NCI-H2081 (cell line): ENCODE data around the gene PLD3.

Source experiments
- DNase-seq, 2 experiments: peaks; one replicate each; lab custom pipeline; 2025; lab: John Stamatoyannopoulos, UW

PLD3 gene

DNA sequence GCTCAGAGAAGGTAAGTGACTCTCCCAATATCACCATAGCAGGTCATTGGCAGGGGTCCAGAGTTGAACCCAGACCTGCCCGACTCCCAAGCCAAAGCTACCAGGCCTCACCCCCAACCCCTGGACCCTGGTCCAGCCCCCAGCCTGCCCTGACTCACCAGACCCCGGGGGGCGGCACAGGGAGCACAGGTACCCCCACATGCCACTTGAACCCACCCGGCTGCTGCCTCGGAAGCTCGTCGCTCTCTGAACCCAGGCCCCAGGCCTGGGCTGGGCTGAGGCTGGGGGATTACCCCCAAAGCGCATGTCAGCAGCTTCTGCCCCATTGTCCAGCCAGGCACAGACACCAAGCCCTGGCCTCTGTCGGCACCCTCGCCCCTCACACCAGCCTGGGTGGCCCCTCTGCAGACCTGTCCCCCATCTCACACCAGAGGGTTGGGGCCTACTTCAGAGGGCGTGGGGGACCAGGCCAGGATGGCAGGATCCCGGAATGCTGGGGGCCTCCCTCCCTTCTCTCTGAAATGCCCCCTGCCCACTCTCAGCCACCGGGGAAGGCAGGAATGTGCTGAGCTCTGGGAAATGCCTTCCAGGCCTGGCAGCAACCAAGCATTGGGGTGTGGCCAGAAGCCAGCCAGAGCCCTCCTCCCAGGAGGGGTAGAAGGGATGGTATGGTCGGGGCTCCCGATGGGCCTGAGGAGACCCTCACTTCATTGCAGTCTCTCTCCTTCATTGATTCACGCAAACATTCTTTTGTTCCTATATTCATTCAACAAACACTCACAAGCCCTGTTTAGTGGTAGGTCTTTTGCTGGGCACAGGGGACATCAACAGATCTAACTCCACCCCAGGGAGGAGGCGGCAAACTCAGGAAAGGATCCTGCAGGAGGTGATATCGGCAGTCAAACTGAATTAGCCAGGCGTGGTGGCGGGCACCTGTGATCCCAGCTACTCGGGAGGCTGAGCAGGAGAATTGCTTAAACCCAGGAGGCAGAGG is 66.3 kb downstream of the PLD3 start:
- DNase-seq = no peak

DNA sequence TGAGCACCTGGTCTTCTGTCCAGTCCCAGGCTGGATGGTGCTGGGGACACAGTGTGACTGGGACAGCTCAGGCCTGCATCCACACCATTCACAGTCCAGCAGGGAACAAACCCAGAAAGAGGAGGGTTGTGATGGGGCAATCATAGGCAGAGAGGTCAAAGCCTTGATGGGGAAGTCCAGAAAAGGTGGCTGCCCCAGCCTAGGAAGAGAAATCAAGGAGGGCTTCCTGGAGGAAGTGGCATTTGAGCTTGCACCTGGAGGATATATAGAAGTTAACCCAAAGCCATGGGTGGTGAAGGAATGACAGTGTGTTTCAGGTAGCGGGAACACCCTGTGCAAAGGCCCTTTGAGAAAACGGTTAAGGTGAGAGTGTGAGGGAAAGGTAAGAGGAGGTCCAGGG is 67.3 kb downstream of the PLD3 start:
- DNase-seq = no peak

DNA sequence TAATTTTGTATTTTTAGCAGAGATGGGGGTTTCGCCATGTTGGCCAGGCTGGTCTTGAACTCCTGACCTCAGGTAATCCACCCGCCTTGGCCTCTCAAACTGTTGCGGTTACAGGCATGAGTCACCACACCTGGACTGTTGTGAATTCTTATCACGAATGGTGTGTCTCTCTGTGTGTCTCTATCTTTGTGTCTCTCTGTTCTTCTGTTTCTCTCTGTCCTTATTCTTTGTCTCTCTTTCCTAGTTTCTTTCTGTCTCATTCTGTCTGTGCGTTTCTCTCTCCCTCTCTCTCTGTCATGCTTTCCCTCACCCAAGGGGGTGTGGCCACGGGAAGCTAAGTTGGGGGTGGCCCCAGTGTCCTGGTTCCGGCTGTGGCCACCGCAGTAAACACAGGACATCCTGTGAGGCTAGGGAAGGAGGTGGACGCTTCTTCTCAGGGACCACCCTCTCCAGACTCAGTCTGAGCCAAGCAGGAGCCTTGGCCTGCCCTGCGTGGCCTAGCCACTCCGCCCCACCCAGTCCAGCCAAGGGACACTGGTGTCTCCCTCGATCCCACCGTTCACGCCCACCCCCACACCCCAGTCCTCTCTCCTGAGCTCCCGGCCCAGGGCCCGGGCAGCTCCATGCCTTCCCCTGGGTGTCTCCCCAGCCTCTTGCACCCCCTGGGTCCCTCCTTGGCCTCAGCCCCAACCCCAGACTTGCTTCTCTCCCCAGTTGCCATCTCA is 68.6 kb downstream of the PLD3 start:
- no peak for DNase-seq

DNA sequence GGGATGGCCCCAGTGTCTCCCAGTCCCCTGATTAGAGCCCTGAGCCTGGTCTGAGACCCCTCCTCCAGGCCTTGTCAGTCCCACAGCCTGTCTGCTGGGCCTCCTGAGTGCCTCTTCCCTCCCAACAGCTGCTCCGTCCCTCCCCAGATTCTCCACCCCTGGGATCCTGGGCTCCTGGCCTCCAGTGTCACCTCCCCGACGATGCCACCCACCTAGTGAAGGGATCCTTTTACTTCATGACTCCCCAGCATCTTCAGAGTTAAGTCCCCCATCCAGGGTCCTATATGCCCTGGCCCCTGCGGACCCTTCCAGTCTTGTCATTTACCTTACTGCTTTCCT is 69.1 kb downstream of the PLD3 start:
- DNase-seq = no peak

DNA sequence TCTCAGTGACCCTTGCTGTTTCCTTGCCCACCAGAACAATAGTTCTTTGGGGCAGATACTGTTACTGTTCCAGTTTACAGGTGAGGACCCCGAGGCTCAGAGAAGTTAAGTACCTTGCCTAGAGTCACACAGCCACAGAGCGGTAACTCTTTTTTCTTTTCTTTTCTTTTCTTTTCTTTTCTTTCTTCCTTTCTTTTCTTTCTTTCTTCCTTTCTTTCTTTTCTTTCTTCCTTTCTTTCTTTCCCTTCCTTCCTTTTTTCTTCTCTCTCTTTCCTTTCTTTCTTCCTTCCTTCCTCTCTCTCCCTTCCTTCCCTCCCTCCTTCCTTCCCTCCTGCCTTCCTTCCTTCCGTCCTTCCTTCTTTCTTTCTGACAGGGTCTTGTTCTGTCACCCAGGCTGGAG is 69.5 kb downstream of the PLD3 start:
- no peak for DNase-seq

DNA sequence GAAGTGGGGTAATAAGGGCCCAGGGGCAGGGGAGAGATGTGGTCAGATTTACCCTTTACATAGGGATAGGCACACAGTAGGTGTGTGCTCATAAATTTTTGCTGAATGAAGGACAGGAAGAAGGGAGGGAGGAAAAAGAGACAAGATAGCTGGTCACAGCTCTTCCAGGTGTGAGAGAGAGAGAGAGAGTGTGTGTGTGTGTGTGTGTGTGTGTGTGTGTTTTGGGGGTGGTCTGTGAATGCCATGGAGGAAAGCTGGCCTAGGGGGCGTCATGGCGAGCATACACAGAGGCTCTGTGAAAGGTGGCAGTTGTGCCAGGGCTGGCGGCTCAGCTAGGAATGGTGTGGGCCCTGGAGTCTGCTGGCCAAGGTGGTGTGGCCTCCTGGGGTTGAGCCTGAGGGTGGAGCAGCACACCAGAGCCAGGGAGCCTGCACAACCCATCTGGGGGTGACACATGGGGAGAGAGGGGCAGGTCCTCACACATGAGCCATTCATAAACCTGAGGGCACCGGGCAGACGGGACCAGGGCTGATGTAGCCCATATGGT is 70.6 kb downstream of the PLD3 start:
- no peak for DNase-seq

- no peak for DNase-seq
Observed at GRCh38 chr19:40419780-40420179, 71.3 kb downstream of the PLD3 start.

GRCh38 chr19:40420451-40420765 is 71.9 kb downstream of the PLD3 start:
- no peak for DNase-seq

- DNase-seq = peak; percentile 81 to 83
Observed at GRCh38 chr19:40420766-40421765, 72.6 kb downstream of the PLD3 start.

- no peak for DNase-seq
Observed at GRCh38 chr19:40421993-40422747, 73.7 kb downstream of the PLD3 start.

DNA sequence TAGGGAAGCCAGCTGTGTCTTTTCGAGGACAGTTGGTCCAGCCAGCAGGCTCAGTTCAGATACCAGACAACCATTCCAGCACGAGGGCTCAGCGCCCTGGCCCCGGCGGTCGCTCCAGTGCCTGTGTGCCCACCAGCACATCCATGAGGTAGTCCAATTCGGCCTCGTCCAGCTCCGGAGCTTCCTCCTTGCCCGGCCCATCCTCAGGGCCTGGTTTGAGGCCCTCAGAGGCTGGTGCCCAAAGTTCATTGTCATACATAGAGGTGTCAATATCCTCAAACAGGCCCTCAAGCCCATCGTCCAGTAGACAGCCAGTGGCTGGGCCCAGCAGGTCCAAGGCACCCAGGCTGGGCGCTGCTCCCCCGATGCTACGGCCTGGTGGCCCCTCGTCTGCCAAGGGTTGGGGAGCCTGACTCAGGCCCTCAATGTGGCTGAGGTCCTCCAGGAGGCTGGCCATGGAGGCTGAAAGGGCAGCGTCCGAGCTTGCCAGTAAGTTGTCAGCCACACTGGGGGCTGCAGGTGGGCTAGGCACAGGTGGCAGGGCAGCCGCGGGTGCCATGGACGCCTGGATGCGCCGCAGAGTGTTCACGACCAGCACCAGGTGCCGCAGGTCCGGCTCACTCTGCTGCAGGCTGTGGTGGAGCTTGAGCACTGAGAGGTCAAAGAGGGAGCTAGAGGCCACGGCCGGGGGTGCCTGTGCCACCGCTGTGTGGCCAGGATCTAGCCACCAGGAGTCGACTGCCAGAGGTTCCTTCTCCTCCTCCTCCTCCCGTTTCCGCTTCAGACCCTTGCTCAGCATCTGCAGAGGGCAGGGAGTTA is 74.5 kb downstream of the PLD3 start:
- no peak for DNase-seq

DNA sequence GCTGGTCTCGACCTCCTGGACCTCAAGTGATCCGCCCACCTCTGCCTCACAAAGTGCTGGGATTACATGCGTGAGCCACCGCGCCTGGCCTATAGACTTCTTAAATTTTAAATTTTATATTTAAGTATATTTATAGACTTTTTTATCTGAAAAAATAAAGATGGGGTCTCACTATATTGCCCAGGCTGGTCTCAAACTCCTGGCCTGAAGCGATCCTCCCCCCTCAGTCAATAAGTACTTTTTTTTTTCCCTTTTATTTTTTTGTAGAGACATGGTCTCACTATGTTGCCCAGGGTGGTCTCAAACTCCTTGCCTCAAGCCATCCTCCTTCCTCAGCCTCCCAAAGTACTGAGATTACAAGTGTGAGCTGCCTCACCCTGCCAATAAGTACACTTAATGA is 75.4 kb downstream of the PLD3 start:
- DNase-seq = no peak

DNA sequence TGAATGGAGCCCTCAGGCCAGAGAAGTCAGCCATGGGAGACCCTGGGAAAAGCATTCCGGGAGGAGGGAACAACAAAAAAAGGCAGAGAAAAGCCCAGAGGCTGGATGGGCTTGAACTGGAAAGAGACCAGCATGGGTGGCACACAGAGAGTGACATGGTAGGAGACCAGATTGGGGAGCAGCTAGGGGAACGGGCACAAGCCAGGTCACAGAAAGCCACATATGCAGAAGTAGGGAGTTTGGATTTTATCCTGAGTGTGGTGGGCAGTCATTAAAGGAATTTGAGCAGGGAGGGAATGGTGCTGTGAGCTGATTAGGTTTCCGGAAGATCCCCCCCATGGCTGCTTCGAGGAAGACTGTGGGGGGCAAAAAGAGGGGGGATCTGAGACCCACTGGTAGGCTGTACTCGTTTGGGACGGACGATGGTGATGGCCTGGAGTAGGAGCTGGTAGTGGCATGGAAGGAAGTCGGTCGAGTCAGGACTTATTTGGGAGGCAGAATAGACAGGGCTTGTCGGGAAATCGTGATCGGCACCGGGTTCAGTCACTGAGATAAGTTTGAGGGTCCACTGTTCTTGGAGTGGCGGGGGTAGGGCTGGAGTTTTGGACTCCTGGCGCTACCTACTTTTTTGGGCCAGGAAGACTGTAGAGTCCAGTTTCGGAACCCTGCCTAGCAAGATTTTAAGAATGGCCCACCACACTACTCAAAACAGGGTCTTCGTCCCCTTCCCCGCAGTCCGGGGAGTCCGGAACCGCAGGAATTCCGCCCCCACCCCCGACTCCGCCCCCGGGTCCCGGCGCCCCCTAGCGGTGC is 76.3 kb downstream of the PLD3 start:
- no peak for DNase-seq

GRCh38 chr19:40425450-40426287 is 77.2 kb downstream of the PLD3 start, which contains the start of gene SERTAD1:
TSS of gene SERTAD1 (minus strand) at chr19:40425992. CDS start at chr19:40423546, 2,446 bp downstream.
- peak; percentile 98 to 99 for DNase-seq
